A204.1 (cell line): Measurements from ENCODE around the gene SH2D4B.

Experiments used
- FAIRE-seq: peaks from 2 replicates; lab custom pipeline; 2012; peaks lifted over from hg19 to GRCh38; lab: Jason Lieb, UNC

The SH2D4B gene

DNA sequence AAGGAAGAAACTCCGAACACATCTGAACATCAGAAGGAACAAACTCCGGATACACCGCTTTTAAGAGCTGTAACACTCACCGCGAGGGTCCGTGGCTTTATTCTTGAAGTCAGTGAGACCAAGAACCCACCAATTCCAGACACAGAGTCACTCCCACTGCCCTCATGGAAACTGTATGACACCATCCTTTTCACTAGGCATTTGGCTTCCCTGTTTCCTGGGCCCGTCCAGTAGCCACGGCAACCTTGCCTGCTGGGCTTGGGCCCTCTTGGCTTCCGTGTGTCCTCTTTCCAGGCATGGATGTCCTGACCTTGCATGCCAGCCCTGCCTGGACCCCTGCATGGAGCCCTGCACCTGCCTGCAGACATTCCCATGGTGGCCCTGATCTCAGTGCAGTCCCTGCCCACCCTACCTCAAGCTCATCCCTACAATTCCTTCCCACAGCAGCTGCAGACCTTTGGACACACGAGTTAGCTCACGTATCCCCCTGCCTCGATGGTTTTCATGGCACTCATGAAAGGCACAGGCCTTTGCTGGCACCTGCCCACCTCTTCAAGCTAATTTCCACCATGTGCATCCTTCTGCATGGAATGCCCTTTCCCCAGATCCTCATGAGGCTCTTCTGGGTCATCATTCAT lies 6.7 kb downstream of the SH2D4B start:
- FAIRE-seq = no peak

- FAIRE-seq = no peak
These were observed 7.7 kb downstream of the SH2D4B start for GRCh38 chr10:80545258-80545881.

- FAIRE-seq = no peak
These were observed 14.5 kb downstream of the SH2D4B start for GRCh38 chr10:80552151-80552646.

DNA sequence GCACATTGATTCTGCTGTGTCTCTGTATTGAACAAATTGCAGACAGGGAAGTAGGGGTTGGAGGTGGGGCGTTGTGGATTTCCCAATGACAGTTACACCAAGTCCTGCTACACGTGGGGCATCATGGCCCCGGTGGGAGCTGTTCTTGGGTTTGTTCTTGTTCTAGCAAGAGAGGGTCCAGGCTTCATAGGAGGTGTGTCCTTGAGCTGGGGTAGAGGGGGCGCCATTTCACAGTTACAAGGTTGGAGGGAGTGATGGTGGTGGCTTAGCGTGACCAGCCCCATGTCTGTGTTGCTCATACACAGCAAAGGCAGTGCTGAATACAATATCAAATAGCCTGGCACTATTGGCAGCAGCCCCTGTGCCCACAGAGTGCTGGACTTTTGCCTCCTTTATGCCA lies 15.7 kb downstream of the SH2D4B start:
- FAIRE-seq = no peak

DNA sequence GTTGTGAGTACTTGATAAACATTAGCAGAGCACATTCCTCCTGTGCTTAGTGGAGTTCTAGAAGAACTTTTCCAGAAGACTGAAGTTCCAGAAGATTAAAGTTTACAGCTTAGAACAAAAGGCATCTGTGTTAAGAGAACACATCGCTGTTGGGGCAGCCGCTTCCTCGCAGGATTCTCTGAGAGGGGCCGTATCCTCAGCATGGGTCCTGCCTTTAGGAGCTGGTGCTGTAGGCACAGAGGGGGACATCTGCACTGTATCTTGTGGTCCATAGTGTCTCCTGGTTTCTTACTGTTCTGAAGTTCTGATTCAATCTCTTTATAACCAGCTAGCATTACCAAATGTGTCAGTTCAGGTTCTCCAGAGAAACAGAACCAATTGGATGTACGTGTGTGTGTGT lies 16.3 kb downstream of the SH2D4B start:
- FAIRE-seq = no peak

DNA sequence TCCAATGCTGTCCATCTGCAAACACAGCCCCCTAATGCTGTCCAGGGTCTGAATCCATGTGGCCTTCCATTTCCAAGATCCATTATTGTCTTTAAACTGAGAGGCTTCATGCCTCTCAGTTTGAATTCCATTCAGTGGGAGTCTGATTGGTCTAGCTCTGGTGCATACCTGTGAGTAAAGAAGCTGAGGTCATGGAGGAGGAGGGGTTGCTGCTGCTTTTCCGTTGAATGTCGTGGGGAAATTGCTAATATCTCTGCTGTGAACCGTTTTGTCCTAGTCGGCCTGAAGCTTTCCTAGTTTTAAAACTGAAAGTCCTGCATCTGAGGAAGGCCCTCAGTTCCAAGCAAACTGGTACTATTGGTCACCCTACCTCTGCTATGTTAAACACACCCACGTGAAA lies 17.7 kb downstream of the SH2D4B start:
- no peak for FAIRE-seq

- no peak for FAIRE-seq
These were observed 24.2 kb downstream of the SH2D4B start for GRCh38 chr10:80561950-80562349.

DNA sequence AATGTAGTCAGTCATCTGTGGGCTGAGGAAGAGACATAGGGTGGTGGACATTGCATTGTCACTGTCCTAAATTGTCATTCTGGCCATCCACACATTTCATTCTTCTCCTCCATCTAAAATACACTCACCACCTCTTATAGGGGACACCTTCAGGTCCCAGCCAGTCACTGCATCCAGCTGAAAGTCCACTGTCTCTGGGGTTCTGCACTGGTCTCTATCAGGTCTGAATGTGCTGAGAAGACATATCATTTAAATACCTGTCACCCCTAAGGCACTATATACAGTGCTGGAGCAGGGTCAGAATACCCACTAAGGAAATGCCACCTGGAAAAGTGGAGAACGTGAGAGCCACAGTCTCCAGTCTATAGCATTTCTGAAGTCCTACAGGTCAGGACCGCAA lies 29.6 kb downstream of the SH2D4B start:
- FAIRE-seq = no peak

DNA sequence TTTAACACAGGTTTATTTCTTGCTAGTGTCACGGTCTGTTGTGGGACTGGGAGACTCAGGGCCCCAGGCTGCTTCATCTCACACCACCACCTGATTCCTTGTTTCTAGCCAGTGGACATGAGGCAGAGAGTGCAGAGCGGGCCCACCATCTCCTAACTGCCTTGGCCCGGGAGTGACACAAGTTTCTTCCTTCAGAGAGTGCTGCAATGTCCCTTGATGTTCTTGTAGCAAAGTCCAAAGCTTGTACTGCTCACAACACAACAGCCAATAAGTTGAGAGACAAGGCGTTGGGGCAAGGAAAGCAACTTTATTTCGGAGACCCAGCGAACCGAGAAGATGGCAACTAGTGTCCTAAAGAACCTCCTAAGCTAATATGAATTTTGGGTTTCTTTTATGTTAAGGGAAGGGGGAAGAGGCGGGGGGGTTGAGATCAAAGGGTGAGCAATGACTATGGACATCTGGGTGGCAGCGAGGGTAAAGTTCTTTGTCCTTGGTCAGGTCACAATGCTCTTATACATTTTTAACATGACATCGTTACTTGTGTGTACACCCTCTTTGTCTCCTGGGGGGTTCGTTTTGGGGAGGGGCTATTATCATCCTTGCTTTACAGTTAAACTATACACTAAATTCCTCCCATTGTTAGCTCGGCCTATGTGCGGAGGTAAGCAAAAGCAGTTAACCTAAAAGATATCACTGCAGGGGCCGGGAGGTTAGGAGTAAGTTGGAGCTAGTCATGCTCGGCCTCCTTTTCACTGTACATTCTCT lies 31.6 kb downstream of the SH2D4B start:
- no peak for FAIRE-seq

DNA sequence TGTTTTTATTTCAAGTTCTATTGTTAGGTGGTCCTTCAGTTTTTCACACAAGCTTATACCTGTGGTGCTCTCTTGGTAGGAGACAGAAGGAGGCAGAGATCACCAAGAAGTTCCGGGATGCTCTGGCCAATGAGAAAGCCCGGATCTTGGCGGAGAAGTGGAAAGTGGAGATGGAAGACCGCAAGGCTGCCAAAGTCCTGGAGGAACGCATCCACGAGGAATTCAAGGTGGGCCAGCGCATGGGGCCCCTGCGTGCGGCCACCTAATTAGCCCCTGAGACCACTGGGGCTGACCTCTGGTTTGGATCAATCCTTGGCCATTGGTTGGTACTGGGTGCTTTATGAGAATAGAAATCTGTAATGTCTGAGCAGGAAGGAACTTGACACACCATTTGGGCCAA lies 33.6 kb downstream of the SH2D4B start:
- no peak for FAIRE-seq

- no peak for FAIRE-seq
These were observed 41.6 kb downstream of the SH2D4B start for GRCh38 chr10:80579181-80579763.

DNA sequence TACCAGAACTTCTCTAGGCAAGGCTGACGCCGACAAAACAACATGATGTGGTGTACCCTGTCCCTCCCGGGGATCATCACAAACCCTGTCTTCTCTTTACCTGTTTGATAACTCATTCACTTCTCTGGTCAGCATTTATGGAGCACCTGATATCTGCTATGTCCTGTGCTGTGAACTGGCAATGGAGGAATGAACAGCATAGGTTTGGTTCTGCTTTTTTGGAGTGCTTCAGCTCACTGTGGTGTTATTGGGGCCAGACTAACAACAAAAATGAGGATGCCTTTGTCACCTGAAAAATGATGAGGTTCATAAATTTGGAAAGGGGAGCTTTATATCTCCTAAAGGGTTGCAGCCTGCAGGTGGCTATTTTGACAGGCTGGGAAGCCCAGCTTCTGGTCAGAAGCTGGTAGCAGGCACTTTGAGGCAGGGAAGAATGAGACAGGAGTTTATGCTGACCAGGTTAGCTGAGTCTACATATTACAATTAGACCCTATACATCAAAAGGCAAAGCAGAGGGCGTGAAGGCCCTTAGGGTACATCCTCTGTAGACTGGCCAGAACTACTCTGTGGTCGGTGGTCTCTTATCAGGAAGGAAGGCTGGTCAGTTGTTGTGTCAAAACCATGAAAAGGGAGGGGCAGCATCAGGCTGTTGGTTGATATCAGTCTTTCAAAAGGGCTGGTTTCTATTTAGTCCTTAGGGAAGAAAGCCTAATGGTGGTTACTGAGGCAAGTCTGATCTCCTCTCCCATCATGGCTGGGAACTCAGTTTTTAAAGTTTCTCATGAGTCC lies 42.3 kb downstream of the SH2D4B start:
- no peak for FAIRE-seq

DNA sequence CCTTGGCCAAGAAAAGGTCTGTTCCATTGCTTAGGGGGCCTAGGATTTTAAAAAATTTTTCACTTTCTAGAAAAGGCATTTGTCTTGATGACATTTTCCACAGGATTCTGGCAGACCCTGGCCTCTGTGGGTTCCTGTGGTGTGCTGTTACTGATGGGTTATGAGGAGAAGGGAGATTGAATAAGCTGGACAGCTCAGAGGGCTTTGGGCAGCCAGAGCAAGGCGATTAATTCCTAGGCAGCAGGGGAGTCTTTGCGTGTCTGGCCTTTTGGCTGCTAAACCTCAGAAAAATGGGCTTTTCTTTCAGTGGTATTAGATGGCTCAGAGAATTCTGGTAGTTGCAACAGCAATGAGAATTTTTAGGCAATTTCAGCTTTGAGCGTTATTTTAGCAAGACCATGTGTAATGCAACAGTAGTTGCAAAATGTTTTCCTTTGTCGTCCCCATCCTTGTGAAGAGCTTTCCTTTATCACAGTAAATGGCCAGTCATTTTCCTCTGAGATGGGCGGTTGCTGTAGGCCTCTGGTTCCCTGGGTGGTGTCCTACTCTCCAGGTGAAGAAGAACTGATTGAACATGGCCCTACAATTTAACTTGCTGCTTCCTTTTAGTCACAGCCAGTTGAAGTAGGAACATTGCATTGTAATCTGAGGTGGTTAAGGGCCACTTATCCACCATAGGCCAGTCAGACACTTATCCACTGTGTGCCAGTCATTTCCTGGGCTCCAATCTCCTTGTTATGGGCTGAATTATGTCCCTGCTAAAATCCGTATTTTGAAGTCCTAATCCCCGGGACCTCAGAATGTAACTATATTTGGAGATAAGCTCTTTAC lies 43.2 kb downstream of the SH2D4B start:
- no peak for FAIRE-seq

DNA sequence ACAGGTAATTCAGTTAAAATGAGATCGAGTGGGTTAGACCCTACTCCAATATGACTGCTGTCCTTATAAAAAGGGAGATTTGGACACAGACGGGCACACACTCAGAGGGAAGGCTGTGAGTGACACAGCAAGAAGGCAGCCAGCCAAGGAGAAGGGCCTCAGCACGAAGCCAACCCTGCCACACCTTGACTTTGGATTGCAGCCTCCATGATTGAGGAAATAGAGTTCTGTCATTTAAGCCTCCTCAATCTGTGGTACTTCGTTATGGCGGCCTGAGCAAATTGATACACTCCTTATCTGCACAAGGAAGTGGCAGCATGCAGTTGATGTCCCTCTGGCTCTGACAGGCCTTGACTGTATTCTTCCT lies 43.8 kb downstream of the SH2D4B start:
- no peak for FAIRE-seq

DNA sequence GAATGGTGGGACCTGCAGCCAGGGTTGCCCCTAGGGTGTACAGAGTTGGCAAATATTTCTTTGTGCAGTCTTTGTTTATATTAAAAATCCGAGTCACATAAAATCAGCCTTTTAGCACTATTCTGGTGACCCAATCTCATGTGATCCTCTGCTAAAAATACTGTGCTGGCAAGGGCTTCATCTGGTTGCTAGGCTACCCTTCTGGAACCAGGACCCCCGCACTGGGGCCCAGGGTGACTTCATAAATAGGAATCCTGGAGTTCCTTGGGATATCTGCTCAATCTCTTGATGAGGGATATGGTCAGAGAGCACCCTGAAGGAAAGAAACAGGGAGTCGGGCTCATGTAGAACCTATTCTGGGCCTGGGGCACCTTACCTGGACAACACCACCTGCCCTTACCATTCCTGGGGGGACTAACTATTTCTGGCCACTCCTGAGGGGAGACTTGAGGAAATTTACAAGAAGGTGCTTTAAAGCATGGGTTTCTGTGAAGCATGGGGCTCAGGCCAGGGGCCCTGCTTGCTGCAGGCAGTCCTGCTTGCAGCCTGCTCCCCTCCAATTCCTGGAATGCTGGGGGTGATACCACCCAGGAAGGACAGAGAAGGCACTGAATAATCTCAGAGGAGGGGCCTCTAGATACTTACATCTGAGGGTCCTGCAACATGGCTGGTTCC lies 44.7 kb downstream of the SH2D4B start:
- FAIRE-seq = no peak

GRCh38 chr10:80583685-80584084 lies 46.0 kb downstream of the SH2D4B start:
- FAIRE-seq = no peak

DNA sequence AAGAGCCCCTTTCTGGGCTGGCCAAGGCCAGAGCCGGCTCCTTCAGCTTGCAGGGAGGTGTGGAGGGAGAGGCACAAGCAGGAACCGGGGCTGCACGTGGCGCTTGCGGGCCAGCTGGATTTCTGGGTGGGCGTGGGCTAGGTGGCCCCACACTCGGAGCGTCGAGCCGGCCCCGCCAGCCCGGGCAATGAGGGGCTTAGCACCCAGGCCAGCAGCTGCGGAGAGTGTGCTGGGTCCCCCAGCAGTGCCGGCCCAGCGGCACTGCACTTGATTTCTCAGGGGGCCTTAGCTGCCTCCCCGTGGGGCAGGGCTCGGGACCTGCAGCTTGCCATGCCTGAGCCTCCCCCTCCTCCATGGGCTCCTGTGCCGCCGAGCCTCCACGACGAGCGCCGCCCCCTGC lies 48.1 kb downstream of the SH2D4B start:
- FAIRE-seq = no peak

DNA sequence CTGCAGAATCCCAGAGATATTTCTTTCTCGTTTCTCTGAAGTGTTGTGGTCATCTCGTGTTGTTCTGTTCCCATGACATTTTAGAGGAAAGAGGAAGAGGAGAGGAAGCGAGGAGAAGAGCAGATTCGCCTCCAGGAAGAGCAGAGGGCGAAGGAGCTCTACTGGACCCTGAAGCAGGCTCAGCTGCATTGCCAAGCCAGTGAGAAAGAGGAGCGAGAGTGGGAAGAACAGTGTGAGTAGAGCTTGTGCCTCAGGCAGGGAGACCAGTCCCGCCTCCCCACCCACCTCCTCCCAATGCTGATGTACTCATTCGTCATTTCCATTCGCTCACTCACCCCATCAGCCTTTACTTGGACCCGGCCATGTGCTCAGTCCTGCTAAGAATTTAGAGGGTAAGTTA lies 50.8 kb downstream of the SH2D4B start:
- no peak for FAIRE-seq

DNA sequence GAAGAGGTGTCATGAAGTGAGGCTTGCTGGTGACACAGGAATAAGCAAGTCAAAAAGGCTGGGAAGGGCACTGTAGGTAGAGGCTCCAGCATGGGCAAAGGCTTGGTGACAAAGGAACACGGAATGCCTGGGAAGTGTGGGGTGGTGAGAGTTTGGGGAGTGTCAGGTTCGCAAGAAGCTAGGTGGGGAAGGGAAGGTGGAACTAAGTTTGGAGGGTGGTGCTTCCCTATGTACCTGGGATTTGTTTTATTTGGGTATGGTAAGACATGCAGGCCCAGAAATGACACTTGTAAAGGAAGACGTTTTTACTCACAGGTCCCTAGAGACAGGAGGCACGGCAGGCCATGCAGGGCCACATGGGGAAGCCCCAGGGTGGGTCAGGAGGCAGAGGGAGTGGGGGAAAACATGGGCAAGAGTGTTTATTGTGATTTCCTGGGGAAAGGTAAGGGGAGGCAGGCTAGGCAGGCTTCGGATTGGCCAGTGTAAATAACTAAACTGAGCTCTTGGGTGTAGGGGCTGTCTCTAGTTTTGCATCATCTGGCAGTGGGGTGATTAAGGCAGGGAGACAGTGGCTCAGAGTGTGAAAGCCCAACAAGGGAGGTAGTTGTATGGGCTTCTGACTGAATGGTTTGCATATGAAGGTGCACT lies 52.1 kb downstream of the SH2D4B start:
- no peak for FAIRE-seq

DNA sequence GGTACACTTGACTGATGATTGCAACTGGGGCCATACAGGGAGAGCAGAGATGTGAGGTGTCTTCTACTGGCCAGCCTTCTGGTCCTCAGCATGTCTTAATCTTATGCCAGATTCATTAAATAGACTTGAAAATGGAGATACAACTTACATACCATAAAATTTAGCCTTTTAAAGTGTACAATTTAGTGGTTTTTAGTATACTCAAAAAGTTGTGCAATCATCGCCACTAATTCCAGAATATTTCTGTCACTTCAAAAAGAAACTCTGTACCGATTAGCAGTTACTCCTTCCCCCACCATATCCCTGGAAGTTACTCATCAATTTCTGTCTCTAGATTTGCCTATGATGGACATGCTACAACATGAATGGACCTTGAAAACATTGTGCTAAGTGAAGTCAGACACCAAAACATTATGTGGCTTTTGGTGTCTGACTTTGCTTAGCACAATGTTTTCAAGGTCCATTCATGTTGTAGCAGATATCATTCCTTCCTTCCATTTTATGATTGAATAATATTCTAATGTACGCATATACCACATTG lies 53.0 kb downstream of the SH2D4B start:
- no peak for FAIRE-seq
